ENCODE results near the gene MAP1B.

The MAP1B gene

GRCh38 chr5:72145348-72145747, 38.1 kb downstream of the MAP1B start:
- no peak overlapping the region for H3K4me3 Mint-ChIP-seq
- peaks cover 68% of the 10 kb centered on the region for H3K4me1 Mint-ChIP-seq
- no peak overlapping the region for H3K27ac Mint-ChIP-seq
- H3K36me3 Mint-ChIP-seq (ENCODE audit: low read depth) = peaks cover 53% of the 10 kb centered on the region
- no peaks in the 10 kb centered on the region for H3K9me3 Mint-ChIP-seq
- no peak for TF ChIP-seq CTCF (IDR thresholded peaks at IDR 0.05)
- no peaks in the 10 kb centered on the region for H3K27me3 Mint-ChIP-seq (ENCODE audit: low read depth, poor library complexity)
- no peak for DNase-seq

DNA sequence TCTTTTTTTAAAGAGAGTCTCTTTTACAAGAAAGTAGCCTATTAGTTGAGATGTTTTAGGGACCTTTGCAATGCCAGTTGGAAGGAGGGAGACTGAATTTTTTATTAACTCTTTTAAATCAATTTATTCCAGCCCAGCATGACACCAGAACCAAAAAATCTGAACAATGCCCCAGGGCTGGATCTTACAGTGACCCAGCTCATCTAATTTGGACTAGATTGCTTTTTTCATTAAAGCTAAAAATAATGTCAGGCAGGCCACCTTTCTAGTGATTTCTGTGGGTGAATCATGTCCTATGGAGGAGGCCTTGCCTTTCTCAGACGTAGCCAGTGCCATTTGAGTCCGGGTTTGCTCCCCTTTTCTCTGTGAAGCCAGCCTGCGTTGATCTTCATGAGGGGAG, 38.8 kb downstream of the MAP1B start:
- Mint-ChIP-seq H3K4me1 (peaks cover 68% of the 10 kb centered on the region), H3K9me3 (no peaks in the 10 kb centered on the region), H3K4me3 (no peak overlapping the region), H3K27ac (no peak overlapping the region), H3K27me3 (ENCODE audit: low read depth, poor library complexity) (no peaks in the 10 kb centered on the region), H3K36me3 (ENCODE audit: low read depth) (peaks cover 51% of the 10 kb centered on the region)
- no peak for TF ChIP-seq CTCF (IDR thresholded peaks at IDR 0.05)
- no peak for DNase-seq

- no peaks in the 10 kb centered on the region for H3K27me3 Mint-ChIP-seq (ENCODE audit: low read depth, poor library complexity)
- no peaks in the 10 kb centered on the region for H3K9me3 Mint-ChIP-seq
- peak overlapping the region; percentile 37 for H3K27ac Mint-ChIP-seq
- H3K4me3 Mint-ChIP-seq = no peak overlapping the region
- H3K36me3 Mint-ChIP-seq (ENCODE audit: low read depth) = peaks cover 44% of the 10 kb centered on the region
- H3K4me1 Mint-ChIP-seq = peaks cover 67% of the 10 kb centered on the region
- no peak for TF ChIP-seq CTCF (IDR thresholded peaks at IDR 0.05)
- no peak for DNase-seq
Measured at GRCh38 chr5:72147569-72147968, 40.3 kb downstream of the MAP1B start.

DNA sequence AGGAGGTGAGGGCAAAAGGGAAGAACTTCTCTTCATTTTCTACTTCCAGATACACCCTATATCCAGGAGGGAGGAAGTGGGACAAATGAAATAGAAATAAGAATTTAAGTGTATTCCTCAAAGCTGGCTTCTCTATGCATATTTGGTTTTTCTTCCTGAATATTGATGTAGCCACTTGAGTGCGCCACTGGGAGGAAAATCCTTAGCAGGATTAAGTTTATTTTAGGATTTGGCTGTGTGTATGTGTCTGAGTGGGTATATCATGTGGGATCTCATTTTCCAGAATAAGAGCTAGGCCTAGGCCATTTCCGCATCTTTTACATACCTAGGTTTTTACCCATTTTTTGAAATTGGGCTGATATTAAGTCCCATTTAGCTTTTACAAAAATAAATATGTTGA, 42.5 kb downstream of the MAP1B start:
- DNase-seq = no peak
- Mint-ChIP-seq H3K4me1 (peaks cover 80% of the 10 kb centered on the region), H3K27me3 (ENCODE audit: low read depth, poor library complexity) (no peaks in the 10 kb centered on the region), H3K4me3 (no peak overlapping the region), H3K36me3 (ENCODE audit: low read depth) (peaks cover 36% of the 10 kb centered on the region), H3K27ac (peak overlapping the region; percentile 26), H3K9me3 (no peaks in the 10 kb centered on the region)
- TF ChIP-seq CTCF (IDR thresholded peaks at IDR 0.05) = no peak

DNA sequence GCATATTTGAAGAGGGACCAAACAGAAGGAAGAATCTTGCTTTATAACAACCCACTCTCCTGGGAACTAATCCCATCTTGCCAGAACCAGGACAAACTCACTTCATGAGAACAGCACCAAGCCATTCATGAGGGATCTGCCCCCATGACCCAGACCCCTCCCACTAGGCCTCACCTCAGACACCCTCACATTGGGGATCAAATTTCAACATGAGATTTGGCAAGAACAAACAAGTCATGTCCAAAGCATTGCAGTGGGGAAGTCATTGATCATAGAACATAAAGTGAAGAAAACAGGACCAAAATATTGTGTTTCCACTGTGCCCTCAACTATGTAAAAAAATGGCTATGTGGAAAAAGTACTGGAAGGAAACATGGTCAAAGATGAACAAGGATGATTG, 43.9 kb downstream of the MAP1B start:
- Mint-ChIP-seq H3K4me1 (peaks cover 78% of the 10 kb centered on the region), H3K27ac (peak overlapping the region; percentile 92), H3K9me3 (no peaks in the 10 kb centered on the region), H3K27me3 (ENCODE audit: low read depth, poor library complexity) (no peaks in the 10 kb centered on the region), H3K36me3 (ENCODE audit: low read depth) (peaks cover 41% of the 10 kb centered on the region), H3K4me3 (peak overlapping the region; percentile 43)
- TF ChIP-seq CTCF (IDR thresholded peaks at IDR 0.05) = no peak
- no peak for DNase-seq

DNA sequence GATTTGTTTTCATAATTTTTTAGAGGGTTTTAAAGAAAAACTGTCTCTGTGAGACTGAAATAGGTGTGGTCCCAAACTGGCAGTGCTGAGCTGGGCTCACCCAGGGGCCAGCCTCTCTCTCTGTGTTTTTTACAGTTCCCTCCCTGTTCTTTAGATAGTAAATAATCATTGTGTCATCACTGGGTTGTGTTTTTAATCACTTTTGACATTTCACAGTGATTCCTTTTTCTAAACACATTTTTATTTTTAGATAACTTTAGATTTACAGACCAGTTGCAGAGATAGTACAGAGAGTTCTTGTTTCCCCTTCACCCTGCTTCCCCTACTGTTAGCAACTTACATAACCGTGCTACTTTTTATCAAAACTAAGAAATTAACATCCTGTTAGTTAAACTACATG, 44.4 kb downstream of the MAP1B start:
- Mint-ChIP-seq H3K36me3 (ENCODE audit: low read depth) (peaks cover 44% of the 10 kb centered on the region), H3K27me3 (ENCODE audit: low read depth, poor library complexity) (no peaks in the 10 kb centered on the region), H3K27ac (peak overlapping the region; percentile 92), H3K9me3 (no peaks in the 10 kb centered on the region), H3K4me1 (peaks cover 82% of the 10 kb centered on the region), H3K4me3 (no peak overlapping the region)
- DNase-seq = no peak
- TF ChIP-seq CTCF (IDR thresholded peaks at IDR 0.05) = no peak
